ENCODE data around the gene ANP32A.

ANP32A gene

DNA sequence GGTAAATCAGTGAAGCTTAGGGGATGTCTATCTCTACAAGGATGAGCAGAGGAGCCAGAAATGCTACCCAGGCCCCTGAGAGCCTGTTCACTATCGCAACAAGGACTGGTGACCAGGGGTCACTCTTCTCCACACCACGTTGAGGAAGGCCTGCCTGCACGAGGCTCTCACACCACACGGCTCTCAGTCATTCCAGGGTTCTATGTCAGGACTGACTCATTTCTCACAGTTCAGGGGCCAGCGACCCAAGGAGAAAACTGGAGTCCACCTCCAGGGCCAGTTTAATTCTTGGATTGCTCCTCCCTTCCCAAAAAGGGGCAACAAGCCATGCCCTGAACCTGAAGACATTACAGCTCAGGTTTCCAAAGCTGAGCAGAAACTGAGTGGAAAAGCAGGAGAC, 33.9 kb downstream of the ANP32A start:
- intact Hi-C loops (cut with DNase I), result loop anchor here (10.0 kb wide), 1 partner anchor 88 kb away; no protein-coding TSS in a partner anchor
- DNase-seq, result no peak

DNA sequence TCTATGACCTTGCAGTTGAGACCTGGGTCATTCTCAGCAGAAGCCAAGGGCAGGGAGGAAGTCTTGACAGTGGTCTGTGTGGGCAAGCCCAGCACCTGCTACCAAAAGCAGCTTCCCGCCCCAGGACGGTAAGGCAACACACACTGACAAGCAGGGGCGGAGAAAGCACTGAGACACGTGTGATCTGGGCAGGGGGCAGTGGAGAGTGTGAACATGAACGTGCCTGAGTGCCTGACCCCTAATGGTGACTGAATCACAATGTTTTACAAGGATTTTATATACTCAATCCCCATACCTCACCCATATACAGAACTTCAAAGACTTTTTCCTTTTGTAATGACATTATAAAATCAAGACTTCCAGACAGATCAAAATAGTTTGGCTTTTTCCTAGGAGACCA, 35.2 kb downstream of the ANP32A start:
- DNase-seq, result no peak
- intact Hi-C loops (cut with DNase I), result loop anchor here (10.0 kb wide), 1 partner anchor 89 kb away; no protein-coding TSS in a partner anchor

DNA sequence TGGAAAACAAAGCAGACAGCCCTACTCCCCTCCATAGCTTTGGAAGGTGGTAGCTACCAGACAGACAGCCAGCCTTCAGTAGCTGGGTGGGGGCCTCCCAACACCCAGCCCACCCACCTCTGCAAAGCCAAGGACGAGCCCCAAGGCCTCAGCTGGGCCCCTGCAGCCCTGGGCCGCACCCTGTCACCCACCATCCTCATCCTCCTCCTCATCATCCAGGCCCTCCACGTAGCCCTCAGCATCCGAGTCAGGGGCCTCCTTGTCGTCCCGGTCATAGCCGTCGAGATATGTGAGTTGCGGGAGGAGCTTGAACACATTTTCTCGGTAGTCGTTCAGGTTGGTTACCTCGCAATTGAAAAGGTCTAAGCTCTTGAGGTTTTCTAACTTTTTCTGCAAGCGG, 36.5 kb downstream of the ANP32A start:
- intact Hi-C loops (cut with DNase I), result loop anchor here (5.0 to 10.0 kb wide), 2 partner anchors 33 to 91 kb away; no protein-coding TSS in a partner anchor
- DNase-seq, result no peak

DNA sequence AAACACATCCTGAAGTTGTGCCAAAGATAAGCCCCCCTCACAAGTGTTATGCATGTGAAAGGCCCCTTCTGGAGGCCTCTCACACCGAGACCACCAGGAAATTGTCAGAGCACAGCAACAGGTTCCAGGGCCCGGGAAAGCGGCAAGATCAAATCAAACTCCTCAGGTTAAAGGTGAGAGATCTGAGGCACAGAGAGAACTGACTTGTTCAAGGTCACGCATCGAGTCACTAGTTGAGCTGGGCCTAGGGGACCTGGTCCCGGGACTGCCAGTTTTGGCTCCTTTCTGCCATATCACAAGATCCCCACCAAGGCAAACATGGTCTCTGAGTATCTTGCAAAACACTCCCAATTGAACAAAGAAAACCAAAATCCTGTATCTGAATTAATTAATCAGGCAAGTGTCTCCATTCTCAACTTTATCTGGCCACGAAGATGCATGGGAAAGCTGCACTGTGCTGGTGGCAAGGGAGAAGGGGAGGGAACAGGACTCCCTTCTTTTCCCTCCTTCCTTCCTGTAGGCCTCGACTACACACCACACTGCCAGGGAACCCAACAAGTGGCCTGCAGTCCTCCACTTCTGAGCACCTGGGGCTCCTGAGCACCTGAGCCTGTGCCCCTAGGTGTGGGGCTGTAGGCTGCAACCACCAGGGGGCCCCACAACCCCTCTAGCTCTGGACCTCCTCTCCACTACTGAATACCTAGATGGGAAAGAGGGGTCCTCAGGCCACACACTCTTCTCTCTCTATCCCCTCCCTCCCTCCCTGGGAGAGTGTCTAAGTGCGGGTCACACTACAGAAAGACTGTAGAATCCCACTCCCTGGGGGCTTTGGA, 37.3 kb downstream of the ANP32A start:
- intact Hi-C loops (cut with DNase I), result loop anchor here (5.0 to 10.0 kb wide), 2 partner anchors 34 to 91 kb away; no protein-coding TSS in a partner anchor
- peak in 1 of 10 donors; percentile 49 for DNase-seq

GRCh38 chr15:68782589-68783161, 38.0 kb downstream of the ANP32A start:
- intact Hi-C loops (cut with DNase I), result loop anchor here (5.0 to 10.0 kb wide), 2 partner anchors 35 to 92 kb away; no protein-coding TSS in a partner anchor
- DNase-seq, result no peak

GRCh38 chr15:68781766-68782588, 38.7 kb downstream of the ANP32A start:
- peak in 2 of 10 donors; percentile 35 to 86 for DNase-seq
- intact Hi-C loops (cut with DNase I), result loop anchor here (5.0 to 10.0 kb wide), 2 partner anchors 35 to 93 kb away; no protein-coding TSS in a partner anchor

- no peak for DNase-seq
- intact Hi-C loops (cut with DNase I), result loop anchor here (5.0 to 10.0 kb wide), 2 partner anchors 36 to 94 kb away; no protein-coding TSS in a partner anchor
Measured at GRCh38 chr15:68781217-68781616, 39.5 kb downstream of the ANP32A start.

DNA sequence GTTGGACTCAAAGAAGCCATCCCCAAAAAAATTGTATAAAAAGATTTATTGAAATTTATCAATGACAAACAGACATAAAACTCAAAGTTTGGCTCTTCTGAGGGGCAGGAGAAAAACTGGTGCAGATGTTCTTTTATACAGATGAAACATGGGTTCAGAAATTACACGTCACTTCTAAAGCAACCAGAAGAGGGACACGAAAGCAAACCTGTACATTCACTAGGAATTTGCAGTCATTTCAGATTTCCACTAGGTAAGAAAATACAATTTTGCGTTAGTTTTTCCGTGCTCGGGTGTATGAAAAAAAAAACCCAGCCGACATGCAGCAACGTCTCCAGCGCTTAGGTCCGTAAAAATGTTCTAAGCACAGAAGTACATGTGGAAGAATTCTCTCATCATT, 41.8 kb downstream of the ANP32A start:
- intact Hi-C loops (cut with DNase I), result no loop called here
- no peak for DNase-seq

- DNase-seq, result no peak
- intact Hi-C loops (cut with DNase I), result no loop called here
Measured at GRCh38 chr15:68776477-68777270, 44.0 kb downstream of the ANP32A start.

- intact Hi-C loops (cut with DNase I), result no loop called here
- DNase-seq, result peak; percentile 50 to 94 (median 68)
Measured at GRCh38 chr15:68775671-68776476, 44.8 kb downstream of the ANP32A start.

GRCh38 chr15:68775236-68775577, 45.5 kb downstream of the ANP32A start:
- DNase-seq, result no peak
- intact Hi-C loops (cut with DNase I), result no loop called here

DNA sequence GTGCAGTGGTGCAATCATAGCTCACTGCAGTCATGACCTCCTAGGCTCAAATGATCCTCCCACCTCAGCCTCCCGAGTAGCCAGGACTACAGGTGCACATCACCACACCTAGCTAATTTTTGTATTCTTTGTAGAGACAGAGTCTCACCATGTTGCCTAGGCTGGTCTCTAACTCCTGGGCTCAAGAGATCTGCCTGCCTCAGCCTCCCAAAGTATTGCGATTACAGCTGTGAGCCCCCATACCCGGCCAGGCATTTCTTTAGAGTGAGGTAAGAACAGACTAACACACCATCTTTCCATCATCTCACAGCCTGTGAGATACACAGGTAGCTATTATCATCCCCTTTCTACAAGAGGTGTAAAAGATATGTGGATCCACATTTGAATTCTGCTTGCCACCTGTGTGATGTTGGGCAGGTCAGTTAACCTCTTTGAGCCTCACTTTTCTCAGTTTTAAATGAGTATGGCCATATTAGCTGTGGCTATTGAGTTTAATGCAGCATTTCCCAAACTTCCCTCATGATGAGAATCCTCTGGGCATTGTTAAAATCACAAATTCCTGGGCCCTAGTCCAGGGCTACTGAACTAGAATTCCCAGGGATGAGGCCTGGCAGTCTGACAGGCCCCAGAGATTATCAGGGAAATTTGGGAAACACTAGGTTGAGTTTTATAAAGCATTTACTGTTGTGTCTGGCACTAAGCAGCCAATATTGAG, 46.0 kb downstream of the ANP32A start:
- intact Hi-C loops (cut with DNase I), result loop anchor here (5.0 kb wide), 1 partner anchor 42 kb away; no protein-coding TSS in a partner anchor
- no peak for DNase-seq

DNA sequence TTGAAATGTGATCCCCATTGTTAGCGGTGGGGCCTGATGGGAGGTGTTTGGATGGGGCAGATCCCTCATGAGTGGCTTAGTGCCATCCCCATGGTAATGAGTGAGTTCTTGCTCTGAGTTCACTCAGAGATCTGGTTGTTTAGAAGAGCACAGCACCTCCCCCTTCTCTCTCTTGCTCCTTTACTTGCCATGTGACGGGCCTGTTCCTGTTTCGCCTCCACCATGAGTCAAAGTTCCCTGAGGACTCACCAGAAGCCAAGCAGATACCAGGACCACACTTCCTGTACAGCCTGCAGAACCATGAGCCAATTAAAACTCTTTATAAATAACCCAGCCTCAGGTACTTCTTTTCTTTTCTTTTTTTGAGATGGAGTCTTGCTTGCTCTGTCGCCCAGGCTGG, 46.6 kb downstream of the ANP32A start:
- intact Hi-C loops (cut with DNase I), result loop anchor here (5.0 kb wide), 1 partner anchor 42 kb away; no protein-coding TSS in a partner anchor
- DNase-seq, result no peak

DNA sequence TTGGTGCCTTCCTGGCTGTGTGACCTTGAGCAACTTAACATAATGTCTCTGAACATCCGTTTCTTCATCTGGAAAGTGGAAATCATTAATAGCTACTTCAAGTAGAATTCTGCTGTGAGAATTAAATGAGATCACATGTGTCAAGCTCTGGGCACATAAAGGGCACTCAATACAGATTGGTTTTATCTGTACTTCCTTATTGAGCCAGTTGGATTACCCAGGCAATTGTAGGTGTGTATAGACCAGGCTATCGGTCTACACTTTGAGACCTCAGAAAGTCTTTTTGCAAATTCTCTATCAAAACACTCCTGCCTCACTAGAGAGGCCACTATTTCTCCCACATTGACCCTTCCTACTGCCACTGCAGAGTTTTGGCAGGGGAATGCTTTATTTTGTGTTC, 47.7 kb downstream of the ANP32A start:
- intact Hi-C loops (cut with DNase I), result loop anchor here (5.0 kb wide), 1 partner anchor 41 kb away; no protein-coding TSS in a partner anchor

GRCh38 chr15:68770216-68770615, 50.5 kb downstream of the ANP32A start:
- DNase-seq, result no peak
- intact Hi-C loops (cut with DNase I), result loop anchor here (5.0 kb wide), 1 partner anchor 38 kb away; no protein-coding TSS in a partner anchor

More for the DNA sequence above, 47.7 kb downstream of the ANP32A start:
- no peak for DNase-seq

DNA sequence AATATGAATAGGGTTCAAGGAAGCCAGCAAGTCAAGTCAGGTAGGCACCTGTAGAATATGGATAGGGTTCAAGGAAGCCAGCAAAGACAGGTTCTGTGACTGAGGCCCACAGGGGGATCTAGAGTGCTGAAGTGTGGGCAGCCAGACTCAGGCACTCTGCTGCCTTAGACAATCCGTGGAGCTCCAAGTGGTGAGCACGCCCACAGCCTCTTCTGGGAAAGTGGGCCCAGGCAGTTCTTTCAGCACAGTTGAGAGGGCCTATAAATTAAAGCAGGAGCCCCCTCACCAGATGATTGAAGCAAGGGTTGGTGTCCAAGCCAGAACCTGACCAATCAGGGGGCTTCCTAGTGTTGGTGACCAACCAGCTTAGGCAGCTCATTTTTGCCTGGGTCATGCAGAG, 51.0 kb downstream of the ANP32A start:
- intact Hi-C loops (cut with DNase I), result loop anchor here (5.0 kb wide), 1 partner anchor 37 kb away; no protein-coding TSS in a partner anchor
- no peak for DNase-seq

DNA sequence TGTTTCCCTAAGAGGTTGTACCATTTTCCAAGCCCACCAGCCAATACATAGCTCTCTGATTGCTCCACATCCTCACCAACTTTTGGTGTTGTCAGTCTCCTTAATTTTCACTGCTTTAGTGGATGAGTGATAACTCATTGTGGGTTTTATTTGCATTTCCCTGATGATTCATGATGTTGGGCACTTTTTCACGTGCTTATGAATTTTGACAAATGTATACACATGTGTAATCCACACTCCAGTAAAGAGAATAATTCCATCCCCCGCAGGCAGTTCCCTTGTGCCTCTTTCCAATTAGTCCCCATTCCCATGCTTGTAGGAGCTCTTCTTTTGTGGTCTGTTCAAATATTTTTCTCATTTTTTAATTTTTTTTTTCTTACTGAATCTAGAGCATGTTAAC, 52.4 kb downstream of the ANP32A start:
- no peak for DNase-seq
- intact Hi-C loops (cut with DNase I), result no loop called here

GRCh38 chr15:68767833-68768232, 52.9 kb downstream of the ANP32A start:
- intact Hi-C loops (cut with DNase I), result no loop called here
- DNase-seq, result no peak

Data from posterior cingulate gyrus (tissue), 11 donors.